GM18517 (cell line): ENCODE data around the gene PSMD8.

Source experiments
- ATAC-seq: cut with Tn5 transposase; IDR thresholded peaks from one replicate; pipeline ENCODE4 v1.9.1; 2021; ENCODE audit warnings: mild to moderate bottlenecking, moderate library complexity; ENCODE audit not compliant: unreplicated experiment

Gene PSMD8

GRCh38 chr19:38386971-38387549, 12.7 kb downstream of the PSMD8 start:
- no peak for ATAC-seq

DNA sequence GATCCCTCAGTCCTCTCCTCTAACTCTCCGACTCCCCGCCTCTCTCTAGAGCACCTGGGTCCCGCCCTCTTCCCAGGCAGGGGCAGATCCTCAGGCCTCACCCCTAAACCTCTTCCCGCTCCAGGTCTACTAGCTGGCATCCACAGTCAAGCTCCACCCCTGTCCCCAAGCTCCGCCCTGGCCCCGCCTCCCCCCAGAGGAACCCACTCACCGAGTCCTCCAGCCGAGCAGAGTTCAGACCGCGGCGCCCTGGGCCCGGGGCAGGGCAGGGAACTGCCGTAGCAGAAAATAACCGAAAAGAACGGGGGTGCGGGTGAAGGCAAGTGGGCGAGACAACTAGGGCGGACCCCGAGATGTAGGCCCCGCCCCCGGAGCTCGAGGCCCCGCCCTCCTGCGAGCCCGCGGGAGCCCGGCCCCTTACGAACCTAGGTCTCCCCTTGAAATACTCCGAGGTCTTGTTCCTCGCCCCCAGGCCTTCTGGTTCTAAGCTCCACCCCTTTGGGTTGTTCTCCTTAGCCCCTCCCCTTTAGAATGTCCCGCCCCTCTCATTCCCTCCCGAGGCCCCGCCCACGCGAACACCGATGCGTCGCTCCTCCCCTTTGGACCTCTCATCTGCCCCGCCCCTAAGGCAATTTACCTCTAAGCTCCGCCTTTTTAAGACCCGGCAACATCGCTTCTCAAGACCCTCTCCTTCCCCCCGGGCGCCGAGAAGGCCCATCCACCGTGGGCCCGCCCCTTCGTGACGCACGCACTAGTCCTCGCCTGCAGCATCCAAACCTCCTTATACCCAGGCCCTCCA, 13.4 kb downstream of the PSMD8 start, which contains the start of gene GGN:
TSS of gene GGN (minus strand) at position 485 of the 799 bp plus-strand sequence. CDS start 773 bp downstream, outside the sequence.
- no peak for ATAC-seq

- no peak for ATAC-seq
Measured at GRCh38 chr19:38388349-38389100, 14.2 kb downstream of the PSMD8 start, which contains the start of gene SPRED3. TSS of gene SPRED3 (plus strand) at chr19:38388697. CDS start at chr19:38390303, 1,606 bp downstream.

- no peak for ATAC-seq
Measured at GRCh38 chr19:38389101-38389925, 14.9 kb downstream of the PSMD8 start.

DNA sequence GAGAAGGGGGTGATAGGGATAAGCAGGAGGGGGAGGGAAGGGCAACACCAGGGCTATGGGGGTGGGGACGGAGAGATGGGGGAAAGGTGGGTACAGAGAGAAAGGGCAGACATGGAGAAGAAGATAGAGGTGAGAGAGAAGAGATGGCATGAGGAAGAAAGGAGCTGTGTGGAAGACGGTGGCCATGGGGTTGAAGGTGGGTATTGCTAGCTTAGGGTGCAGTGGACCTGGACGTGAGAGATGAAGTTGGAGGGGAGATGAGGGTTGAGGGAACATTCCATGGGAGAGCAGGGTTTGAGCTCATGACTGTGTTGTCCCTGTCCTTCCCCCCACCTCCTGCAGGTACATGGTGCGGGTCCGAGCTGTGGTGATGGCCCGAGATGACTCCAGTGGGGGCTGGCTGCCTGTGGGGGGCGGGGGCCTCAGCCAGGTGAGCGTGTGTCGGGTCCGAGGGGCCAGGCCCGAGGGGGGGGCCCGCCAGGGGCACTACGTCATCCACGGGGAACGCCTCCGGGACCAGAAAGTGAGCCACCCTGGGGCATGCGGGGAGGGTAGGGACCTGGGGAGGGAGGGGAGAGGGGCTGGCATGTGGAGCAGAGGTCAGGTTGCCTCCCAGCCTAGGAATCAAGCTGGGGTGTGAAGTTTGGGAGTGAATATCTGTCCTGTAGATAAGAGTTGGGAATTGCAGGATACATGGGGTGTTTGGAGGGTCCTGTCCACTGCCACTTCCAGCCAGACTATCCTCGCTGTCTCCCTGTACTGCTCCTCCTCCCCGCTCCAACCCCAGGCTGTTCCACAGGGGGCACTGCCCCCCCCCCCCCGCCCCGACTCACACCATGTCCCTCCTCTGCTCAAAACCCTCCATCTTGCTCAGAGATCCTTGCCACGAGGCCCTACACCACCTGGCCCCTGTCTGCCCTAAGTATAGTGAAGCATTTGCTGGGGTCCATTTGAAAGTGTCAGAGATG, 15.9 kb downstream of the PSMD8 start:
- ATAC-seq: no peak

DNA sequence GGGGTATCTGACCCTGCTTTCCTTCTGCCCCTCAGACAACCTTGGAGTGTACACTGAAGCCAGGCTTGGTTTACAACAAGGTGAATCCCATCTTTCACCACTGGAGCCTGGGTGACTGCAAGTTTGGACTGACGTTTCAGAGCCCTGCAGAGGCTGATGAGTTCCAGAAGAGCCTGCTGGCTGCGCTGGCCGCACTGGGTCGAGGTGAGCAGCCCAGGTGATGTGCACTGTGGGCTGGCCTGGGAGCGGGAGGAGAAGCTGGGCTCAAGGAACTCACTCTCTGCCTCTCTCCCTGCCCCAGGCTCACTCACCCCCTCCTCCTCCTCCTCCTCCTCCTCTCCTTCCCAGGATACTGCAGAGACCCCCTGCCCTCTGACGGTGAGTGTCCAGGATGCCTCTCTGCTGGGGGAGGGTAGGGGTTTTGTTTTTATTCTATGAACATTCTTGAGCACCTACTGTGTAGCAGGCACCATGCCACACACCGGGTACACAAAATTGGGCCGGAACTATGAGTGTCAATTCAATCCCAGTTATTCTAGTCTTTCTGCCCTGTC, 17.6 kb downstream of the PSMD8 start:
- ATAC-seq: no peak

DNA sequence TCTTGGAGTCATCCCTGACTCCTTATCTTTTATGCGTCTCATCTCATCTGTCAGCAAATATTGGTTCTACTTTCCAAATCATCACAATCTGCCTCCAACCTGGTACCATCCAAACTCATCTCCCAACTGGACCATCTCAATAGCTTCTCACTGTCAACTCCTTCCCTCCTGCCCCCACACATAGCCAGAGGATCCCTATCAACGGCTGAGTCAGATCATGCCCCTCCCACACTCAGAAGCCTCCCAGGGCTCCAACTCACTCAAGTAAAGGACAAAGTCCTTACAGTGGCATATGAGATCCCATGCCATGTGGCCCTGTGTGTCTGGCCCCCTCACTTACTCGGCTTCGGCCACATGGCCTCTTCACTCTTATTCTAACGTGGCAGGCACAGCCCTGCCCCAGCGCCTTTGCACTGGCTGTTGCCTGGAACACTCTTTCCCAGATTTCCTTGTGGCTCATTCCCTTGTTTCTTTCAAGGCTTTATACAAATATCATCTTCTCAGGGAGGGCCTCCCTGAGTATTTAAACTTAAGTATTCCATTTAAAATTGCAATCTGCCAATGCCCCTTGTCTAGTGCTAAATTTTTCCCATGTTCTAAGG, 18.4 kb downstream of the PSMD8 start:
- ATAC-seq: no peak

DNA sequence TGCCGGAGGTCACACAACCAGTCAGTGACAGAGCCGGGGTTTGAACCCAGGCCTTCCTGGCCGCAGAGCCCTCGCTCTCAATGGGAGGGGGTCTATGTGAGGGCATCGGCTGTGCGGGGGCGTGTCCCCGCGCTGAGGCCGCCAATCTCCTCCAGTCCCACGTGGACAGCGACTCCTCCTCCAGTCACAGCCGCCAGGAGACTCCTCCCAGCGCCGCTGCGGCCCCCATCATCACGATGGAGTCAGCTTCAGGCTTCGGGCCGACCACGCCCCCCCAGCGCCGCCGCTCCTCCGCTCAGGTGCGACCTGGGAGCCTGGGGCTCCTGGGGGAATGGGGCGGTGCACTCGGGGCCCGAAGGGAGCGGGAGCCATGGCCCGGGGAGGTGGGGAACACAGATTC, 20.1 kb downstream of the PSMD8 start:
- no peak for ATAC-seq

GRCh38 chr19:38395381-38396114, 21.2 kb downstream of the PSMD8 start:
- no peak for ATAC-seq

DNA sequence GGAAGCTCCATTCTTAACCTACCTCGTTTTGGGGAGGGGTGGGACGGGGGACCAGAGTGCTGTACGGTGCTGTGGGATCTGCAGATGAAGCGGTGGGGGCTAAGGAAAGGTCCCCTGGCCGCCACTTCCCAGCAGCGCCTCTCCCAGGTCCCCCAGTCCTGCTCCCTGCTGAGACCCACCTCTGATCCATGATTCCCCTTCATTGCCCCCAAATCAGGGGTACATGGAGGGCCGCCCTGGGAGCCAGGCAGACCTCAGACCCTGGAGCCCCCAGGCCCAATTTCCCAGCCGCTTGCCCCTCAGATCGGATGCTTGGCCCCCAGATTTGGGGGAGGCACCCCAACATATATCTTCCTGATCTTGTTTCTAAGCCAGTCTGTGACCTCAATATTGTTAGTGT, 24.7 kb downstream of the PSMD8 start:
- no peak for ATAC-seq

GRCh38 chr19:38399537-38399936, 25.2 kb downstream of the PSMD8 start:
- no peak for ATAC-seq

DNA sequence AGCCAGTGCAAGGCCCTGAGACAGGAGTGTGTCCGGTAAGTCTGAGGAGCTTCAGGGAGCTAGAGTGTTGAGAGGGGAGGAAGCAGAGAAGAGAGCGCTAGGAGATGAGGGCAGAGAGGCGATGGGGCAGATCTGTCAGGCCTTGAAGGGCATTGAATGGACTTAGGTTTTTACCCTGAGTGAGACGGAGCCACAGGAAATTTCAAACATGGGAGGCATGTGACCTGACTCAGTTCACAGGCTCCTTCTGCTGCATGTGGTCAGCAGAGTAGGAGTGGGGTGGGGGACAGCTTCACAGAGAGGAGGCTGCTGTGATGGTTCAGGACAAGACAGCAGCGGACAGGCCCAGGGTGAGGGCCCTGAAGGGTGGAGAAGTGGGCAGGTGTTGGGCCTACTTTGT, 26.0 kb downstream of the PSMD8 start:
- no peak for ATAC-seq

DNA sequence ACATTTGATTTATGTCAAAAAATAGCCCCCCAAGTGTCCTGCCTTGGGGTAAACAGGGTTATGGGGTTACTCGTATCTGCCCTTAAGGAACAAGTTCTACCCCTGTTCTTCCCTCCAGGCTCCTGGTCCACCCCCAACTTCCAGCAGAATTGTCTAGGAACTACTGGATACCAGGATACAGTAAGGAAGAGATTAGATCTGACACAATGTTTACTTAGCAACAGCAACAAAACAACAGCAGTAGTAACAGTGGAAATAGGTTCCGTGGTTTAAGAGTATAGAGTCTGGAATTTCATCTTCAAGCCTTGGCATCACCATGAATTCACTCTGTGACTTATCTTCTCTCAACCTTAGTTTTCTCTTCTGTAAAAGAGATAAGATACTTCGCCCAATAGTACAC, 26.8 kb downstream of the PSMD8 start:
- no peak for ATAC-seq

DNA sequence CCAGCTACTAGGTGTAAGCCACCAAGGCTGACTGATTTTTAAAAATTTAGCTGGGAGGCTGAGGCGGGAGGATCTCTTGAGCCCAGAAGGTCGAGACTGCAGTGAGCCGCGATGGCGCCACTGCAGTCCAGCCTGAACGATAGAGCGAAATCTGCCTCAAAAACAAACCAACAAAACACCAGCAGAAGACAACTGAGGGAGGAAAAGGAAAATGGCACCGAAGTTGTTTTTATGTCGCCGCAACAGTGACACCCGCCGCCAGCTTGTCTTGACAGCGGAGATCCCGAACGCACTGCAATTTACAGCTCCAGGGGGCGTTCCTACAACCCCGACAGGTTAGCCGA, 28.2 kb downstream of the PSMD8 start:
- no peak for ATAC-seq

GRCh38 chr19:38402967-38403674, 28.8 kb downstream of the PSMD8 start, which contains the start of gene FAM98C:
TSS of gene FAM98C (plus strand) at chr19:38403093. CDS start at chr19:38403154, 61 bp downstream.
- peak; percentile 87 for ATAC-seq

GRCh38 chr19:38404858-38405257, 30.5 kb downstream of the PSMD8 start:
- ATAC-seq: no peak

DNA sequence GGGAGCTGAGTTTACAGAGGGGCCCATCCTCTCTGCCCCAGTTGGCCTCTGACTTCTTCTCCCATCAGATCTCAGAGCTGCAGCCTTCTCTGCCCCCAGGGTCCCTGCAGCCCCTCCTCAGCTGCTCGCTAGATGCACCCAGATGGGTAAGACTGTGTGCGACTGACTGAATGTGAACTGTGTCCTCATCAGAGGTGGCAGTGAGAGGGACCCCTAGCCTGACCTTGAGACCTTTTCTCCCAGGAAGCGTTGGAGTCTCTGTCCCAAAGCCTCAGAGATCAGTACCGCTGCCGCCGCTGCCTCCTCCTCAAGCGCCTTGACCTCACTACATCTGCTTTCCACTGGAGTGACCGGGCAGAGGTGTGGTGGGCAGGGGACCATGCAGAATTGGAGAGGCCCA, 30.9 kb downstream of the PSMD8 start:
- ATAC-seq: no peak
